ENCODE results near the gene ANKMY1.

The ANKMY1 gene

DNA sequence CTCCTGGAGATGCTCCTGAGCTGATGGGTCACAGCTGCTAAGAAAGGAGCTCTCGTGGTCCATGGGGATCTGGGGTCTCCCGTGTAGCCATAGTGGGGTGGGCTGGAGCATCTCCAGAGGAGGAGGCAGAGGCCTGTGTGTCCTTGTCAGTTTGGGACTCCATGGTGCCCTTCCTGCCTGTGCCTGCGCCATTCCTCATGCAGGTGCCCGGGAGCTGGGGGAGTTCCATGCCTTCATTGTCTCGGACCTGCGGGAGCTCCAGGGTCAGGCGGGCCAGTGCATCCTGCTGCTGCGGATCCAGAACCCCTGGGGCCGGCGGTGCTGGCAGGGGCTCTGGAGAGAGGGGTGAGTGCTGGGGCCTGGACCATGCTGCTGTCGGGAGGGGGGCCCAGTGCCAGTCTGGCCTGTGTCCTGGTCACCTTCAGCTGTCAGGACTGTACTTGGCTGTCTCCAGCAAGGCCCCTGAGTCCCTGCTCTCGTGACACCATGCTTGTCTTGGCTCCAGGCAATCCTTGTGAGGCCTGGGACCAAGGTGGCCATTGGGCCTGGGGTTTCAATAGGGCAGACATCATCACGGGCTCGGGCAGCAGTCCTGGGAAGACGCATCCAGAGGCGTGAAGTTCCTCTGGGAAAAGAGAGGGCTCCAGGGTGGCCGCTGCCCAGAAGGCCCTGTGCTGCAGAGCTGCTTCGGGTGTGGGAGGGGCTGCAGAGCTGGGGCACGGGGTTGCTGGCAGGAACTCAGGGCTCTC is 36.1 kb upstream of the ANKMY1 start:
- no peak for DNase-seq

- no peak for DNase-seq
These were observed 35.4 kb upstream of the ANKMY1 start for GRCh38 chr2:240593026-240593702.

DNA sequence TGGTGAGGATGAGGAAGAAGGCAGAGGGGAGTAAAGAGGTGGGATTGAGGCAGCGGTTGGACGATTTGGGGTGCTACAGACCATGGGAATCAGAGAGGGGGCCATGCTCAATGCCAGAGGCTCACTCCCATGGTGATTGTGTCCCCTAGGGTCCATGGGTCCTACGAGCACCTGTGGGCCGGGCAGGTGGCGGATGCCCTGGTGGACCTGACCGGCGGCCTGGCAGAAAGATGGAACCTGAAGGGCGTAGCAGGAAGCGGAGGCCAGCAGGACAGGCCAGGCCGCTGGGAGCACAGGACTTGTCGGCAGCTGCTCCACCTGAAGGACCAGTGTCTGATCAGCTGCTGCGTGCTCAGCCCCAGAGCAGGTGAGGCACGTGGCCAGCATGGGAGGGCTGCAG is 34.0 kb upstream of the ANKMY1 start:
- DNase-seq: no peak

- no peak for DNase-seq
These were observed 33.4 kb upstream of the ANKMY1 start for GRCh38 chr2:240591226-240591625.

- DNase-seq: no peak
These were observed 32.9 kb upstream of the ANKMY1 start for GRCh38 chr2:240590681-240591111.

GRCh38 chr2:240589850-240590525 is 32.2 kb upstream of the ANKMY1 start:
- DNase-seq: no peak

- no peak for DNase-seq
These were observed 31.6 kb upstream of the ANKMY1 start for GRCh38 chr2:240589375-240589774.

DNA sequence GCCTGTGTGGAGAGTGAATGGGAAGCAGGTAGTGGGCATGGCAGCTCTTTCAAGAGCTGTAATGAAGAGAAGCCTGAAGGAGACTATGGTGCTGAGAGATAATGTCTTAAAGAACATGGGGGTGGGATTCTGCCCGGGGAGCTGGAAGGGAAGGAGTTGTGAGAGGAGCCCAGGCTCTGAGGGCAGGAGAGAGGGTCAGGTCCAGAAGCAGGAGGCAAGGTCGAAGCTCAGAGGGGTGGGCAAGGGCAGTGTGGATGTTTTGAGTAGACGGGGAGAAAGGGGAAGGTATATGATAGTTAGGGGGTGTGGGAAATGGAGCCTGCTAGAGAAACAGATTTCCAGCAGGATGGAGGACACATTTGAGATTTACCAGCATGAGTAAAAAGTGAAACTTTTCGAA is 30.9 kb upstream of the ANKMY1 start:
- DNase-seq: no peak

DNA sequence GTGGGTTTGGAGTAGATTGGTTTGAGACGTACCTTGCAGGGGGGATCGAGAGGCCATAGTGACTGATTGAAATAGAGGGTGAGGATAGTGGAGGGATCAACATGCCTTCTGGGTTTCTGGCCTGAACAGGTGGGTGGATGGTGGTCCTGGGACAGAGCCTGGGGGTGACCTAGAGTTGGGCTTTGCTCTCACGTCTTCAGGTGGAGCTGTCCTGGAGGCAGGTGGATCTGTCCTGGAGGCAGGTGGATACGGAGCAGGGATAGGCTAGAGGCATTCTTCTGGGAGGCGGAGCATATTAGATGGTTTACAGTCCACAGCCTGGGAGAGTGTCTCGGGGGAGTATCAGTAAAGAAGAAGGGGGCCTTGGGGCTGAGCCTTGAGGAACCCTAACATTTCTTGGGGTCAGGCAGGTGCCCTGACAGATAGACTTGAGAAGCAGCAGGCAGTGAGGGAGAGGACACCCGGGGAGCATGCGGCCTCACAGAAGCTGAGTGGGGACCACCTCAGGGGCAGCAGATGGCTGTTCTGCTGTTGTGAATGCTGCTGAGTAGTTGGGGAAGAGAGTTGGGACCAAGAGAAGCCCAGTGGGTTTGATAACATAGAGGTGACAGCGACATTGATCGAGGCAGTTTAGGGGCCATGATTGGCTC is 30.3 kb upstream of the ANKMY1 start:
- no peak for DNase-seq

GRCh38 chr2:240586919-240587800 is 29.4 kb upstream of the ANKMY1 start:
- peak; percentile 35 for DNase-seq

DNA sequence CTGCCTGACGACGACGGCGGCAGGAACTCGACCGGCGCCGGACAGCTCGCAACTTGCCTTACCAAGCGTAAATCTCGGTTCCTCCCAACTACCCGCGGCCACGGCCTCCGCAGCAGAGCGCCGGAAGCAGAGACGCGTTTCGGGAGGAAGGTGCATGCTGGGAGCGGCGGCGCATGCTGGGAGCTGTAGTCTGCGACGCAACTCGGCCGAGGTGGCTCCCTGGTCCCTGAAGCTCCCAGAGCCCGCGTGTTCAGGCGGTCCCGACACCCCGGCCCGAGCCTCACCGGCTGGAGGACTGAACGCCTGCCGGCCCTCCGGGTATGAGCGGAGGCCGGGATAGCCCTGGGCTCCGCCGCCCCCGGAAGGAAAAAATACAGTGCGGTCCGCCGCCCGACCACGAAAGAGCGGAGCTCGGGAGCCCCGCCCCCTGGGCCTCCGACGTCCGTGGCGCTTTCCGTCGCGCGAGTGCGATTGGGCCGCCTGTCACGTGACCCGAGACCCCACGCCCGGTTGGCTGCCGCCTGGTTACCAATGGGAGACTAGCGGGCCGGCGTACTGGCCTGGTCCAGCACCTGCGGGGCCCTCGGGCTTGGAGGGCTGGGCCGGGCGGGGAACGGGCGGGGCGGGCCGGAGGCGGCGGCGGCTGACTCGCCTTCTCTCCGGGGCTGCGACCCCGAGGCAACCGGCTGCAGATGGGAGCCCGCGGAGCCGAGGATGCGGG is 28.6 kb upstream of the ANKMY1 start, which contains the start of gene CAPN10:
Gene CAPN10, plus strand, starts transcription at position 537 of the 721 bp plus-strand sequence. Its CDS starts 178 bp downstream, at position 715.
- DNase-seq: peak; percentile 82

GRCh38 chr2:240585681-240586197 is 28.0 kb upstream of the ANKMY1 start:
- no peak for DNase-seq

DNA sequence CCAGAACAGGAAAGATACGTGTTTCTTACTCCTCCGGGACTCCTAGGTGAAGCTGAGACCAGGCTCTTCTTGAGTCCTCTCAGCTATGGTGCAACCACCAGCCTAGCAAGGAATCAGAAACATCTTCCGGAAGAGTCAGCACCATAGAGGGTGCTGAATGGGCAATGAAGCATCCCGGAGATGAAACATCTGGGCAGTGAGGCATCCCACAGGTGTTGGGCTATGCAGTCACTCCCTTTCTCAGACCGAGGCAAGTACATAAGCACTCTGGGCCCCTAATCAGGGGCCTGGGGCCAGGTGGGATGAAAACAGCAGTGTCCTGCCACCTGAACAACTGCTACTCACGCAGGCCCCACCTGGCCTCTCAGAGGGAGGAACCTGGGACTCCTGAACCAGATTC is 27.3 kb upstream of the ANKMY1 start:
- DNase-seq: no peak

GRCh38 chr2:240584486-240585031 is 26.8 kb upstream of the ANKMY1 start:
- no peak for DNase-seq

DNA sequence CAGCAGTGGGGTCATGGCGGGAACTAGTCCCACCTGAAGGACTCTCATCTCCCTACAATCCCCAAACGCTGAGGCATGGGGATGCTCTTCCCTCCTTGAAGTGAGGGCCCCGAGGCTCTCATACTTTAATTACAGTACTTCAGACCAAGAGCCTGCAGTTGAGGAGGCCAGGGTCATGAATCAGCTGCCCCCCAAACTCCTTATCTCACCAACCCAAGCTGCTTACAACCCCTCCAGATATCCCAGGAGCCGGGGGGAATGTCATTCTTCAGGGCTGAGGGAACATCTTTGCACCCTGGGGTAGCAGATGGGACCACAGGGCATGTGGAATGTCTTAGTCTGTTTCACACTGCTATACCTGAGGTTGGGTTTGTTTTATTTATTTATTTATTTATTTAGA is 26.0 kb upstream of the ANKMY1 start:
- no peak for DNase-seq

GRCh38 chr2:240582781-240583180 is 25.0 kb upstream of the ANKMY1 start:
- no peak for DNase-seq

GRCh38 chr2:240581811-240582210 is 24.0 kb upstream of the ANKMY1 start:
- no peak for DNase-seq

- DNase-seq: peak; percentile 45
These were observed 22.2 kb upstream of the ANKMY1 start for GRCh38 chr2:240579771-240580614.

DNA sequence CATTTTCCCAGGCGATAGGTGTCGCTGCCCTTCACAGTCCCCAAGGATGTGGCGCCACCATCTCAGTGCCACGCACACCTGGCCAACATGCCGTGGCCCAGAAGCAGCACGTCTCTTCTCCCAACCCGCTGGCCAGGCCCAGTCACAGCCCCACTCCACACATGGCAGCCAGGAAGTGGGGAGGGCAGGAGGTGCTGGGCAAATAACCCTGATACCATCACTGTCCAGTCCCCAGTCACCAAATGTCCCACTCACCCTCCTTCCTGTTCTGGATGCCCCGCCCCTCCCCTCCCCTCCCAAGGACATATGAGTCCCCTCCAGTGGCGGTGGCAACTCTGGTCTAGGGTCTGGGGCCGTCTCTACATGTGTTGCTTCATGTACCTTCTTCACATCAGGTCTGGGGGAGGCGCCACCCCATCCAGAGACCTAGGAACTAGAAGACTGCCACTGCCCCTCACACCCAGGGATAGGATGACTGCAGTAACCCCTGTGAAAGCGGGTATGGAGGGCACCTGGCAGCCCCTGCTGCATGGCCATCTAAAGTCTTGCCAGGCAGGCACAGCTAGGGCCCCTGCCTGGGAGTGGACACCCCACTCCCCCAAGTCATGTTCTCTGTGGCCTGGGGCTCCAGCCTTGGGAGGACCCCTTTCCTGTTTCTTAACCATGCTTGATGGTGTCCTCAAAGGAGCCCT is 21.4 kb upstream of the ANKMY1 start:
- no peak for DNase-seq

Measured in DMS79 (cell line).